GM06990 (cell line): Measurements from ENCODE around the gene FERMT1.
"Not testable (repeated sequence)": the region's sequence is repeated elsewhere in the genome, so short reads cannot be mapped to it uniquely, and the experiment has no call there.

Source experiments
- DNase-seq: peaks from one replicate; pipeline ENCODE4 v3.0.0-alpha.2; 2011; ENCODE audit not compliant: insufficient read length; ENCODE audit errors: extremely low read depth
- H3K27me3 ChIP-seq: replicated peaks from 2 replicates; pipeline ENCODE4 v1.6.0; 2011; ENCODE audit warnings: low read length; ENCODE audit not compliant: control insufficient read depth, insufficient read depth
- H3K36me3 ChIP-seq: 2 replicates; pipeline ENCODE4 v1.5.1; 2011; ENCODE audit warnings: low read length; ENCODE audit not compliant: control insufficient read depth, insufficient read depth
- H3K4me3 ChIP-seq: replicated peaks from 2 replicates; pipeline ENCODE4 v1.5.1; 2011; ENCODE audit warnings: low read depth, mild to moderate bottlenecking, control low read depth, low read length
- CTCF ChIP-seq: IDR thresholded peaks from 2 replicates; pipeline ENCODE4 v1.5.1; 2011; ENCODE audit warnings: low read length, control low read depth, mild to moderate bottlenecking, inconsistent platforms; ENCODE audit not compliant: insufficient read depth, poor library complexity, severe bottlenecking

FERMT1 gene

GRCh38 chr20:6057691-6058090, 65.1 kb downstream of the FERMT1 start:
- DNase-seq = no peak
- Histone ChIP-seq H3K36me3 (no peaks in the 10 kb centered on the region), H3K27me3 (no peaks in the 10 kb centered on the region; the same call in 1 of the 2 replicates), H3K4me3 (no peak overlapping the region)
- no peak for TF ChIP-seq CTCF

GRCh38 chr20:6057139-6057538, 65.7 kb downstream of the FERMT1 start:
- DNase-seq = no peak
- Histone ChIP-seq H3K36me3 (no peaks in the 10 kb centered on the region), H3K4me3 (no peak overlapping the region), H3K27me3 (no peaks in the 10 kb centered on the region; the same call in 1 of the 2 replicates)
- TF ChIP-seq CTCF = no peak

- Histone ChIP-seq H3K27me3 (no peaks in the 10 kb centered on the region; the same call in 1 of the 2 replicates), H3K36me3 (no peaks in the 10 kb centered on the region), H3K4me3 (no peak overlapping the region)
- TF ChIP-seq CTCF = no peak
- no peak for DNase-seq
Observed at GRCh38 chr20:6055981-6056569, 66.8 kb downstream of the FERMT1 start.

- no peaks in the 10 kb centered on the region for H3K36me3 ChIP-seq
- no peak for TF ChIP-seq CTCF
- H3K4me3 ChIP-seq = no peak overlapping the region
- DNase-seq = no peak
- H3K27me3 ChIP-seq = peaks cover 2% of the 10 kb centered on the region; the same call in 1 of the 2 replicates
Observed at GRCh38 chr20:6055161-6055783, 67.6 kb downstream of the FERMT1 start.

- H3K36me3 ChIP-seq, H3K4me3 ChIP-seq, H3K27me3 ChIP-seq, DNase-seq: not testable (repeated sequence)
Observed at GRCh38 chr20:6054689-6055051, 68.2 kb downstream of the FERMT1 start.

- no peaks in the 10 kb centered on the region for H3K36me3 ChIP-seq
- no peak within 1 kb of the TSS for H3K4me3 ChIP-seq
- no peak for DNase-seq
- TF ChIP-seq CTCF = no peak
- peaks cover 2% of the 10 kb centered on the region; the same call in 1 of the 2 replicates for H3K27me3 ChIP-seq
Observed at GRCh38 chr20:6053776-6054688, 68.8 kb downstream of the FERMT1 start, which contains the start of gene LRRN4. TSS of gene LRRN4 (minus strand) at chr20:6054060. CDS start at chr20:6052799, 1,261 bp downstream.
